OCI-LY3 (cell line): ENCODE data around the gene SDK1.

Source experiments
- CTCF ChIP-seq: fragments of 200-600, 300-600 bp; sonication (generic); IDR thresholded peaks from 2 replicates; pipeline ENCODE4 v1.5.1; 2014; ENCODE audit warnings: antibody characterized with exemption, low read length, low read depth
- EZH2phosphoT487 ChIP-seq: fragments of 200-600 bp; shearing (Covaris generic); IDR thresholded peaks from 2 replicates; pipeline ENCODE4 v1.6.1; 2018; ENCODE audit warnings: antibody characterized with exemption, mixed run types, low read depth

- TF ChIP-seq CTCF: no peak
- no peak for TF ChIP-seq EZH2phosphoT487
Observed at GRCh38 chr7:3481435-3481834, 180.4 kb downstream of the SDK1 start.
